Neural cell (in vitro differentiated cells): ENCODE data around the gene AHI1.

Experiments used
- EP300 ChIP-seq: fragments of 450-650 bp; conservative IDR thresholded peaks from 2 replicates; pipeline ENCODE4 v1.6.1; 2014; ENCODE audit warnings: antibody characterized with exemption, mild to moderate bottlenecking, moderate library complexity; ENCODE audit not compliant: poor library complexity, severe bottlenecking
- EZH2 ChIP-seq: fragments of 200-600, 300-800 bp; shearing (Covaris generic), sonication (generic); IDR thresholded peaks from 2 replicates; pipeline ENCODE4 v1.6.1; 2014; ENCODE audit warnings: antibody characterized with exemption, low read length, borderline replicate concordance, mild to moderate bottlenecking; ENCODE audit not compliant: insufficient read depth, poor library complexity, severe bottlenecking
- MXI1 ChIP-seq: fragments of 450-650 bp; conservative IDR thresholded peaks from 2 replicates; pipeline ENCODE4 v1.6.1; 2014; ENCODE audit warnings: antibody characterized with exemption, mild to moderate bottlenecking; ENCODE audit not compliant: poor library complexity, severe bottlenecking
- POLR2AphosphoS5 ChIP-seq: IDR thresholded peaks from 2 replicates; pipeline ENCODE4 v1.6.1; 2012
- RAD21 ChIP-seq: fragments of 450-650 bp; conservative IDR thresholded peaks from 2 replicates; pipeline ENCODE4 v1.6.1; 2014; ENCODE audit warnings: antibody characterized with exemption, mild to moderate bottlenecking, moderate library complexity
- SMC3 ChIP-seq: fragments of 450-650 bp; conservative IDR thresholded peaks from 2 replicates; pipeline ENCODE4 v1.6.1; 2014; ENCODE audit warnings: antibody characterized with exemption, mild to moderate bottlenecking, moderate library complexity; ENCODE audit not compliant: poor library complexity
- TAF1 ChIP-seq: IDR thresholded peaks from 2 replicates; pipeline ENCODE4 v1.6.1; 2012; ENCODE audit warnings: low read depth
- TF ChIP-seq, protein P1 (sequence below): fragments of 450-650 bp; IDR thresholded peaks from 2 replicates; pipeline ENCODE4 v1.5.1; 2014; ENCODE audit warnings: antibody characterized with exemption, mild to moderate bottlenecking, moderate library complexity; ENCODE audit not compliant: poor library complexity, severe bottlenecking
- TF ChIP-seq, protein P2 (sequence below): IDR thresholded peaks from 2 replicates; pipeline ENCODE4 v1.6.1; 2012; ENCODE audit warnings: borderline replicate concordance

DNA sequence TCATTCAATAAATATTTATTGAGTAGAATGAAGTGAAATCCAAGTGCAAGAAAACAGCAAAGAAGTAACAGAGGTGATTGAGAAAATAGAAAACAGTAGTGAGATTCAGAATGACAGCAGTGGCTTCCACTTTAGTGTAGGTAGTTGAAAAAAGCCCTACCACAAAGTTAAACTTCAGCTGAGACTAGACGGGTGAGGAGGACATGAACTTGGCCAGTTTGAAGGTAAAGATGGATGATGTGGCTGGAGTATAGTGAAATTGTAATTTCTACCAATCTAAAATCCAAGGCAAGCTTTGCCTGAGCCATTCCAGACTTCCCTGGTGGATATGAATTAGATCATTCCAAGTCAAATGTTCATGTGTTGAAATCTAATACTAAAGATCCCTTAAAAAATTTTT lies 32.6 kb upstream of the AHI1 start:
- no peak for TF ChIP-seq EZH2
- TF ChIP-seq, protein P1, sequence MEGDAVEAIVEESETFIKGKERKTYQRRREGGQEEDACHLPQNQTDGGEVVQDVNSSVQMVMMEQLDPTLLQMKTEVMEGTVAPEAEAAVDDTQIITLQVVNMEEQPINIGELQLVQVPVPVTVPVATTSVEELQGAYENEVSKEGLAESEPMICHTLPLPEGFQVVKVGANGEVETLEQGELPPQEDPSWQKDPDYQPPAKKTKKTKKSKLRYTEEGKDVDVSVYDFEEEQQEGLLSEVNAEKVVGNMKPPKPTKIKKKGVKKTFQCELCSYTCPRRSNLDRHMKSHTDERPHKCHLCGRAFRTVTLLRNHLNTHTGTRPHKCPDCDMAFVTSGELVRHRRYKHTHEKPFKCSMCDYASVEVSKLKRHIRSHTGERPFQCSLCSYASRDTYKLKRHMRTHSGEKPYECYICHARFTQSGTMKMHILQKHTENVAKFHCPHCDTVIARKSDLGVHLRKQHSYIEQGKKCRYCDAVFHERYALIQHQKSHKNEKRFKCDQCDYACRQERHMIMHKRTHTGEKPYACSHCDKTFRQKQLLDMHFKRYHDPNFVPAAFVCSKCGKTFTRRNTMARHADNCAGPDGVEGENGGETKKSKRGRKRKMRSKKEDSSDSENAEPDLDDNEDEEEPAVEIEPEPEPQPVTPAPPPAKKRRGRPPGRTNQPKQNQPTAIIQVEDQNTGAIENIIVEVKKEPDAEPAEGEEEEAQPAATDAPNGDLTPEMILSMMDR = no peak
- no peak for TF ChIP-seq EP300
- TF ChIP-seq SMC3 = no peak
- no peak for TF ChIP-seq TAF1
- no peak for TF ChIP-seq RAD21
- no peak for TF ChIP-seq MXI1
- TF ChIP-seq POLR2AphosphoS5 = no peak
- TF ChIP-seq, protein P2, sequence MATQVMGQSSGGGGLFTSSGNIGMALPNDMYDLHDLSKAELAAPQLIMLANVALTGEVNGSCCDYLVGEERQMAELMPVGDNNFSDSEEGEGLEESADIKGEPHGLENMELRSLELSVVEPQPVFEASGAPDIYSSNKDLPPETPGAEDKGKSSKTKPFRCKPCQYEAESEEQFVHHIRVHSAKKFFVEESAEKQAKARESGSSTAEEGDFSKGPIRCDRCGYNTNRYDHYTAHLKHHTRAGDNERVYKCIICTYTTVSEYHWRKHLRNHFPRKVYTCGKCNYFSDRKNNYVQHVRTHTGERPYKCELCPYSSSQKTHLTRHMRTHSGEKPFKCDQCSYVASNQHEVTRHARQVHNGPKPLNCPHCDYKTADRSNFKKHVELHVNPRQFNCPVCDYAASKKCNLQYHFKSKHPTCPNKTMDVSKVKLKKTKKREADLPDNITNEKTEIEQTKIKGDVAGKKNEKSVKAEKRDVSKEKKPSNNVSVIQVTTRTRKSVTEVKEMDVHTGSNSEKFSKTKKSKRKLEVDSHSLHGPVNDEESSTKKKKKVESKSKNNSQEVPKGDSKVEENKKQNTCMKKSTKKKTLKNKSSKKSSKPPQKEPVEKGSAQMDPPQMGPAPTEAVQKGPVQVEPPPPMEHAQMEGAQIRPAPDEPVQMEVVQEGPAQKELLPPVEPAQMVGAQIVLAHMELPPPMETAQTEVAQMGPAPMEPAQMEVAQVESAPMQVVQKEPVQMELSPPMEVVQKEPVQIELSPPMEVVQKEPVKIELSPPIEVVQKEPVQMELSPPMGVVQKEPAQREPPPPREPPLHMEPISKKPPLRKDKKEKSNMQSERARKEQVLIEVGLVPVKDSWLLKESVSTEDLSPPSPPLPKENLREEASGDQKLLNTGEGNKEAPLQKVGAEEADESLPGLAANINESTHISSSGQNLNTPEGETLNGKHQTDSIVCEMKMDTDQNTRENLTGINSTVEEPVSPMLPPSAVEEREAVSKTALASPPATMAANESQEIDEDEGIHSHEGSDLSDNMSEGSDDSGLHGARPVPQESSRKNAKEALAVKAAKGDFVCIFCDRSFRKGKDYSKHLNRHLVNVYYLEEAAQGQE = no peak
